ENCODE measurements around the gene ARSI.

Gene ARSI

DNA sequence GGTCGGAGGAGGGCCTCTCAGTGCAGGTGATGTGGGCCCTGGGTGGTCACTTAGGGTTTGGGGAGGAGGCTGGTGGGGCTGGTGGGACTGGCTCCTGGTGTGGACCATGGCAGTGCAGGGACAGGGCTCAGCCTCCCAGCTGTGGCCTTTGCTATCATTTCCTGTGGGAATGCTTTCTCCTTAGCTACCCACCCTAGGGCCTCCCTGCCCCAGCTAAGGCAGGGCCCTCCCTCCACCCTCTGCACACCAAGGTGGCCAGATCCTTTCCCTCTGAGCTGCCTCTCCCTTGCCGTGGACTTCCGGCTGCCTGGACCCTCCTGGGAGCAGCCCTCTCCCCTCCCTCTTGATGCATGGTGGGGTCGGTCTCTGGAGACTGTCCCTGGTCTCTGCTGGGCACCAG is 22.7 kb upstream of the ARSI start:
- no peak for DNase-seq

DNA sequence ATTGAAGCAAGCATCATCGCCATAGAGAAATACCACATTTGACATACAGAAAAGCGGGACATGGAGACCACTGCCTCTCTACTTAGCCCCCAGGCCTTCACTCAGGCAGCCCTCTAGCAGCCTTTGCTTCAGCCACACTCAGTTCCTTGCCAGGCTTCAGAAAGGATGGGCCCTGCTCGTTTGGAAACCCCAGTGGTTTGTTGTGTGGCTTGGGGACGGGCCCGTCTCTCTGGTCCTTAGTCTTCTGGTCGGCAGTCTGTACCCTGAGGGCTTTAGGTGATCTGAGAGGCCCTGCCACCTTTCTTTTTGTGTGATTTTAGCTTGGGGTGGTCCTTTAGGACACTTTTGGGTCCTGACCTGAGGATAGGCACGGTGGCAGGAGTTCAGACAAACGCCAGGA is 21.1 kb upstream of the ARSI start:
- DNase-seq = no peak

DNA sequence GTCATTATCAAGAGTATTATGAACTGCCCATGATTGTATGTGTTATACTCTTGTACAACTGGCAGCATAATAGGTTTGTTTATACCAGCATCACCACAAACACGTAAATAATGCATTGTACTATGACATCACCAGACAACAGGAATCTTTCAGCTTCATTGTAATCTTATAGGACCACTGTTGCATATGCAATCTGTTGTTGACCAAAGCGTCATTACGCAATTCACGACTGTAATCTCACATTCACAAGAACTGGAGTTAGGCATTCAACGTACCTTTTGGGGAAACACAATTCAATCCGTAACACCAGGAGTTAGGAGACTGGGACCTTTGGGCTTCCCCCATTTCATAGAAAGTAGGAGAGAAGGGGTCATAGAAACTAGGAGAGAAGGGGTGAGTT is 20.4 kb upstream of the ARSI start:
- no peak for DNase-seq

- DNase-seq = no peak
Measured at GRCh38 chr5:150322202-150322601, 19.5 kb upstream of the ARSI start.

DNA sequence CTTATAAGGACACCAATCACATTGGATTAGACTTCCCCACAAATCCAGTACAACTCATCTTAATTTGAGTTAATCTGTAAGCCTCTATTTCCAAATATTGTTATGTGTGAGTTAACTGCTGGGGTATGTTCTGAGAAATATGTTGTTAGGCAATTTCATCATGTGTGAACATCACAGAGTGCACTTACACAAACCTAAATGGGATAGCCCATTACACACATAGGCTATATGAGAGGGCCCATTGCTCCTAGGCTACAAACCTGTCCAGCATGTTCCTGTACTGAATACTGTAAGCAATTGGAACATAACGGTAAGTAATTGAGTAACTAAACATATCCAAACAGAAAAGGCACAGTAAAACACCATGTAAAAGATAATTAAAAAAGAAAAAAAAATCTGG is 19.1 kb upstream of the ARSI start:
- DNase-seq = no peak

- no peak for DNase-seq
Measured at GRCh38 chr5:150321211-150321610, 18.5 kb upstream of the ARSI start.

DNA sequence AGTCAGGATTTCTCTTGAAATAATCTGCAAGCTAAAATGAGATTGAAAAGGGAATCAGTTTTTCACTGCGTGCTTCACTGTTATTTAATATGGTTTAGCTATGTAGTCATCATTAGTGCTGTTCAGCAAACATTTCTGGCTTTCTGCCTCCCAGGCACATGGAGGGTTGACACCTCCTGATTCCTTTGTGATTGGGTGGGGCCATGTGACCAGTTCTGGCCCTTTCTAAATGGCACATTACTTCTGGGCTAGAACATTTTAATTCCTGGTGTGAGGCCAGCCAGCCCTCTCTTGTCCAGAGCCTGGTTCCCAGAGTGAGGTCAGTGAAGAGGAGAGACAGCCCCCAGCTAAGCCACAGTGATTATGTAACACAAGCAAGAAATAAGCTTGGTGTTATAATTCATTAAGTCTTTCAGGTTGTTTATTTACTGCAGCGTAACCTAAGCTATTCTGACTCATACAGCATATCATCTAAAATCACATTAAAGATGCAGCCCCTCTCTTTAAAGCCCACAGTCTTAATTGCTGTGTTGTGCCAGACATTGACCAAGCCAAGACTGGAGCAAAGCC is 17.4 kb upstream of the ARSI start:
- DNase-seq = no peak

GRCh38 chr5:150319484-150319790 is 16.7 kb upstream of the ARSI start:
- DNase-seq = no peak

GRCh38 chr5:150318613-150319483 is 16.1 kb upstream of the ARSI start:
- DNase-seq = no peak

DNA sequence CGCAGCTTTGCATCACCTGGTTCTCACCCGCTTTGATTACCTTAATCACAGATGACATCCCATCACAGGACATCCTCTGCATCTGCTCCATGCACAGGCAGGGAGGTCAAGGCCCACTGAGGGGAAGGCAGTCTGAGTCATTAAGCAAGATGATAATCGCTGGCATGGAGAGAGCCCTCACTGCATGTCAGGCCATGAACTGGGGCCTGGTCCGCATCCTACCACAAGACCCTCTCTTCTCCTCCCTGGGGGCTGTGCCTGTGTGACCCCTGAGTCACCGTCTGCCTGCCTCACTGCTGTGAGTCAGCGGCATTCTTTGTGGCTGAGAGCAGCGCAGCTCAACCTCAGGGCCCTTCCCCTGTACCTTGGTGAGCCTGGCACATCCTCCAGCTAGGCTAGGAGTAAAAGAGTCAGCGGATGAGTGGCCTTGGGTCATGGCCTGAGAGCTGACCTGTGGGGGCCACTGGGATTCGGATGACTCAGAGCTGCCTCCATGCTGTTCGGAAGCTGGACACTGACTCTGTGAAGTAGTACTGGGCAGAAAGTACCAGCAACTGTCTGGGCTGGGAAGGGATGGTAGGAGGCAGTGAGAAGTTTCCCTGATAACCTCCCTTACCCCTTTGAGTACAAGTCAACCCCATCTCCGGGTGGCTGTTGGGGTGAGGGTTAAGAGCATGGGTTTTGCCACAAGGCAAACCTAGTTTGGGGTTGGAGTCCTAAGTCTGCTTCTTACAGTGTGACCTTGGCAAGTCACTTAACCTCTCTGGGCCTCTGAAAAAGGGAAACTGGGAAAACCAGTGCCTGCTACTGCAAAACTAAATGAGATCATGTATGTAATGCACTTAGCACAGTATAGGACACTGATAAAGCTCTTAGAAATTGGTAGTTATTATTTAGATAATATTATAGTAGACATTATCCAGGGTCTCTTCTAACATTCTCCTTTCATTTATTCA is 14.6 kb upstream of the ARSI start:
- no peak for DNase-seq

DNA sequence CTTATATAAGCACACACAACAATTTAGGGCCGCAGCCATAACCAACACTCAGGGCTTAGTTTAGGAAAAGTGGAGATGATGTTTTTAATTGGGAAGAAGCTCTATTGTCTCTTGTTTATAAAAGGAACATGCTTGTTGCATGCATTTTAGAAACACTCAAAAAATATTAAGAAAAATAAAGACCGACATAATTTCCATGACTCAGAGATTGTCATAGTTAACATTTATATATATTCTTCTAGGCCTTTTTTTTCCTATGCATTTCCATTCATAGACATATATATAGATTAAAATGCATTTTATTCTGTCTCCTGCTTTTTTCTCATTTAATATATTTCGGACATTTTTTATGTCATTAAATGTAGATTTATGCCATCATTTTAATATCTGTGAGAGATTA is 13.6 kb upstream of the ARSI start:
- DNase-seq = no peak

DNA sequence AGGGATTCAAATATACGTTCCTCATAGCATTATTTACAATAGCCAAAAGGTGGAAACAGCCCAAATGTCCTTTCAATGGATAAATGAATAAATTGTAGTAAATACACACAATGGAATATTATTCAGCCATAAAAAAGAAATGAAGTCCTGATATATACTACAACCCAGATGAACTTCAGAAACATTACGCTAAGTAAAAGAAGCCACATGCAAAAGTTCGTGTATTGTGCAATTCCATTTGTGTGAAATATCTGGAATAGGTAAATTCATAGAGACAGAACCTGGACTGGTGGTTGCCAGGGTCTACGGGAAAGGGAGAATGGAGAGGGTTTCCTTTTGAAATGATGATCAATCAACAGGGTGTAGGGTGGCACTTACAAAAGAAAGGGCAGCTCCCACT is 12.5 kb upstream of the ARSI start:
- DNase-seq = no peak

DNA sequence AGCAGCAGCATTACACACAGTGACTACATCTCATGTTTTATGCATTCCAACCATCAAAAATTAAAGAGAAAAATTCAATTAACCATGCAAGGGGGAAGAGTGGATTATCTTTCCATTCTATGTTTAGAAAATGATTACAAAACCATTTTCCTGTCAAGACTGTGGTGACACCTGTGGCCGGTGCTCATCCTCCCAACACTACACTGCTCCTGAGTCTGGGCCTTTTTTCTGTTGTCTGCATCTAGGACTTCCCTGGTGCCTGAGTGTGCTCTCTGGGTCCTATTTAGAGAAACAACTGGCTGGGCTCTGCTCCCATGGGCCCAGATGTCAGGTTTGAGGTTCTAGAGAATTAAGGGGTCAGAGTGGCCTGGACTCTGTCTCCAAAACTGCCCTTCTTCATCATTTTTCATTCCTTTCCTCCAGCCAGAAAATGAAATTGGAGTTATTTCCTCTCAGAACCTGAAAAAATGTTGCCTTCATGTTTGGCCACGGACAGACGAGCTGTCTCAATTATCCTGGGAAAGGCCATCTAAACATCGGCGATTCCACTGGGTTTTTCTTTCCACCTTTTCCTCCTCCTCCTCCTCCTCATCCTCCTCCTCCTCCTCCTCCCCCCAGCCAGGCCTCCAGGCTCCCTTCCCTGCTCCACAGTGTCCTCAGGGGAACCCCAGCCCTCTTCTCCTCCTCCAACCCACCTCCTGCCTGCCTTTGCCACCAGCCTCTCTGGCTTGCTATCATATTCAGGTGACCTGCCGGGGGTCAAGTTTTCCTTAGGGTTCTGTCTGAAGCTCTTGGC is 11.4 kb upstream of the ARSI start:
- DNase-seq = no peak

DNA sequence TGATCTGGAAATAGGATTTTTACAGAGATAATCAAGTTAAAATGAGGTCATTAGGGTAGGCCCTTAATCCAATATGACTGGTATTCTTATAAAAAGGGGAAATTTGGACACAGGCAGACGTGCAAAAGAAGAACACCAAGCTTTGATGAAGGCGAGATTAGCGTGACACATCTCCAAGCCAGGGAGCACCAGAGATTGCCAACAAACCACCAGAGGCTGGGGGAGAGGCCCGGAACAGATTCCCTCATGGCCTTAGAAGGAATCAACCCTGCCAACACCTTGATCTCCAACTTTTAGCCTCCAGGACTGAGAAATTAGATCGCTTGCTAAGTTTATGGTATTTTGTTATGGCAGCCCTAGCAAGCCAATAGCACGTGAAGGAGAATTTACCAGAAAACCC is 10.8 kb upstream of the ARSI start:
- DNase-seq = no peak

GRCh38 chr5:150312518-150312917 is 9.8 kb upstream of the ARSI start:
- no peak for DNase-seq

- no peak for DNase-seq
Measured at GRCh38 chr5:150311015-150311692, 8.4 kb upstream of the ARSI start.

DNA sequence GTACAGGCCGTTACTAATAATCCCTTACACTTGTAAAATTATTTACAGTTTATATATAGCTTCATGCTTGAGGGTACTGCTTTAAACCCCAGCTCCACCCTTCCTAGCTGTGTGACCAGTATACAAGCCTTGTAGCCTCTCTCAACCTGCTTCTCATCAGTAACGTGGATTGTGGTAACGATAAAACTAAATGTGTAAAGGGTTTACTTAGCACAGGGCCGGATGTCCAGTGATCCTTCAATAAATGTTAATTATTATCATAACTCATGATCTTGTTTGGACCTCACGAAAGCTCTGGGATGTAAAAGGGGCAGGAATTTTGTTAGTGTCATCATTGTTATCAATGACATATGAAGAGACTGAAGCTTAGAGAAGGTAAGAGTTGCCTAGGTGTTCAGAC is 7.5 kb upstream of the ARSI start:
- no peak for DNase-seq

DNA sequence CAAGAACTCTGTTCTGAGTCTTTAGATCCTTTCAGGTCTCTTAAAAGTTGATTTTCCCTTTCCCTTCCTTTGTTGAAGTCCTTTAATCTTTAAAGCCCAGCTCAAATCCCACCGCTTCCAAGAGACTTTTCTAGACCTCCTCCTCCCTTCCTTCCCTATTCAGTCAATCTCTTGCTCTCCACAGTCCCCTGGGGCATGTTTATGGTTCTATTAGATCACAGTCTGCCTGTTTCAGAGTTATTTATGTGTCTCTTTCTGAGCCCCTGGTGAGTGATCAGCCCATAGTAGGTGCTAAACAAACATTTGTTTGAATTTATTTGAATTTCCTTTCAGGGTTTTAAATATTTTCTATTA is 7.2 kb upstream of the ARSI start:
- DNase-seq = no peak

- no peak for DNase-seq
Measured at GRCh38 chr5:150309101-150309885, 6.6 kb upstream of the ARSI start.

- DNase-seq = no peak
Measured at GRCh38 chr5:150307617-150308426, 5.1 kb upstream of the ARSI start.

DNA sequence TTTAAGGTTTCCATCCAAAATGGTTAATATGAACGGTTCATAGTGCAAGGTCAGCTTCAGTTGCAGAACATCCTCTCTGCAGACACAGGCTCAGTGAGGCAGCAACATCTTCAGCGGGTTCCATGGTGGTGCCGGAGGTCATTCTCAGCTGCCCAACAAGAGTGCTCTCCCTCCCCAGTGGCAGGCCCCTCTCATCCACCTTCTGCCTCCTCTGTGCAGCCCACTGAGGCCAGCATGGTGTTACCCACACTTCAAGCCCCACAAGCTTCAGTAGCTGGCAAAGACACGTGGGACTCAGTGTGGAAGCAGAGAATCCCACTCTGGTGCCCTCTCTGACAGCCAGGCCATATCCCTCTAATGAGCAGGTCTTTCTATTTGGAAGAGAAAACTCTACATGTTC is 4.1 kb upstream of the ARSI start:
- DNase-seq = no peak
